ENCODE results near the gene SNRNP48. TPM values are rescaled to one million over a fixed set of nuclear protein-coding genes. Genes with fewer than 3 reads are reported as not detected.

SNRNP48 gene
- polyA plus RNA-seq, 2 of the 4 experiments (the other 2 are of a cell fraction) = 13.7 to 13.9 TPM

DNA sequence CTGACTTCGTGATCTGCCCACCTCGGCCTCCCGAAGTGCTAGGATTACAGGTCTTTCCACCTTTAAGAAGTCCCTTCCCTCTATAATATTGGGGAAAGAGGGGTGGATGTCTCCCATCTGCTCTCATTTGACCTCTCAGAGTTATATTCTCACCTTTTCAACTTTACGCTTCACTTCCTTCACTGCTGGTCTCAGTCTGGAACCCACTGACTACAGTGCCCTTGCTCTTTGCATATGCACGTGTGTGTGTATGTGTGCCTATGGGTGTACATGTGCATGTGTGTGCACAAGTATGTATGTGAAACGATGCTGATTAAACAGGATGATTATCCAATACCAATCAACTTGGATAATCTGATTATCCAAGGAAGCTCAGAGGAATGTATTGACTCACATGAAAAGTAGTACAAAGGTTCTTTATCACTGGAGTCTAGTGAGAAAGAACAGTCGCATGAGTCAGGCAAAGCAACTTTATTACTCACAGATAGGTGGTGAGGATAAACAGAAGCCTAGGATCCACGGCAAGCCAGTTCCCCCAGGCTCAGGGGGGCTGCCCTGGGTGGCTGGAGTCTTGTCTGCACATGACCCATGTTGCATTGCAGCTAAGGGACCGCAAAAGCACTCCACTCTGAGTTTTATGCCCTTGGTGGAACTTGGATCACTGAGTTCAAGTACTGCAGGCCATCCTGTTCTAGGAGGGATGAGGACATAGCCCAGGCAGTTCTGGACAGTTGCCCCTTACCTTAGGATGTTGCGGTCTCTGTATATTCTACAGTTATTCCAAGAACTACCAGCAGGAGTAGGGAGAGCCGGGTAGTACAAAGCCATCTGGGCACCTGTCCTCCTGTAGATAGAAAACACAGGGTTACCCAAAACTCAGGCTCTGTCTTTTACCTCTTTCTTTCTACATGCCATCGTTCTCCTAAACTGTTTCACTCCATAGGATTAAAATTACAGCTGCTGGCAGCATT, 50.9 kb downstream of the SNRNP48 start:
- Histone ChIP-seq H3K9me3 (no peaks in the 10 kb centered on the region), H3K4me3 (no peak overlapping the region), H3K27ac (peak overlapping the region; percentile 59 to 74), H3K4me1 (peaks cover 27% of the 10 kb centered on the region), H3K4me2 (peak overlapping the region; percentile 12; the same call in 2 of the 3 replicates)
- no peak for FAIRE-seq
- ChIA-PET CTCF (interaction anchor here (0.5 to 1.4 kb wide), 6 partner anchors 12 to 311 kb away, joined by 3 to 4 read pairs (median 3); no protein-coding TSS in a partner anchor), POLR2A (no interaction called here)
- peak; percentile 93 to 94 for ATAC-seq
- DNase-seq (ENCODE audit: low read depth in 1 of 2, low spot score in 1 of 2) = peak; percentile 25 to 47
- TF ChIP-seq RAD21 (conservative IDR thresholded peaks at IDR 0.05 in 1 of 2, IDR thresholded peaks at IDR 0.05 in 1 of 2) = no peak
- 0 out of 2 replicates have a peak, but pooled peaks have one; percentile 21 for TF ChIP-seq FOSL2 (IDR thresholded peaks at IDR 0.05)
- TF ChIP-seq FOSL2 (CRISPR knock-in tag; IDR thresholded peaks at IDR 0.05) = peak; percentile 59
- TF ChIP-seq JUNB (IDR thresholded peaks at IDR 0.05) = peak; percentile 47; the same call in 1 of the 2 replicates
- TF ChIP-seq MAZ (IDR thresholded peaks at IDR 0.05; ENCODE audit: borderline replicate concordance, low read depth, low read length) = no peak
- no peak for TF ChIP-seq EP300 (IDR thresholded peaks at IDR 0.05)
- no peak for TF ChIP-seq FOSB (CRISPR knock-in tag; IDR thresholded peaks at IDR 0.05)
- 61% methylated on average over 12 of the region's 12 CpGs for WGBS (ENCODE audit: missing lambda C conversion rate)

DNA sequence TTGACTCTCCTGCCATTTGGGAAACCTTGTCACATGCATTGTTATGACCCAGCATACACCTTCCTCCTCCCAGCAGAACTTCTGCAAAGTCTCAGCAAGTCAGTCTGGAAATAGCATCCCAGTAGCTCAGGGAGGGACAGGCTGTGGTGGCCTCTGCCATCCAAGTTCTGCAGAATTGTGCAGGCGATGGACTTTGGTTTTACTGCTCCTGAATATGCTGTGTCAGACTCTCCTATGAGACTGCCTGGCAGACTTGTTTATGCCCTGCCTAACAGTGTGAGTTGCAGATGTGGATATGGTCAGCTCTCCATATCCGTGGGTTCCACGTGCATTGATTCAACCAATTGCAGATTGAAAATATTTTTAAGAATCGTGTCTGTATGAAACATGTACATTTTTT, 52.8 kb downstream of the SNRNP48 start:
- 86% methylated on average over 4 of the region's 4 CpGs for WGBS (ENCODE audit: missing lambda C conversion rate)
- CTCF ChIA-PET = no interaction called here

DNA sequence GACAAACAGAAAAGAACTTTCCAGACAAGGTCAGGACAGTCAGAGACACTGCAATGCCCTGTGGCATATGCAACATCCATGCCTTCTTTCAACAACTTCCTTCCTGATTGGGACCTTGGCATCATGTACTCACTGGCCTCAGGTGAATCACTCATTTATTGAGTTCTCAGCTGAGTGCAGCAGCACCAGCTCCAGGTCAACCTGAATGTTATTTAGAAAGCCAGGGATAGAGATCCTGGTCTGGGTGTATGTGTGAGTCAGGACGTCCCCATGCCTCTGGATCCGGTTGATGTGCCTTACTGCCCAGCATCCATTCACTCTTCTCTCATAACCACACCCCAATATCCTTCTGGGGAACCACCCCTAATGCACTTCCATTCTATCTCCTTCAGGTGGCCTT, 54.4 kb downstream of the SNRNP48 start:
- FAIRE-seq (no peak), ATAC-seq (no peak), DNase-seq (ENCODE audit: low read depth in 1 of 2, low spot score in 1 of 2) (peak in 1 of 2 experiments; percentile 16)
- CTCF ChIA-PET = interaction anchor here (0.9 kb wide), 2 partner anchors 11 to 30 kb away, joined by 4 read pairs; no protein-coding TSS in a partner anchor
- H3K27ac ChIP-seq = peak overlapping the region in 1 of 2 experiments; percentile 24; a peak in 1 of 6 replicates
- 50% methylated on average over 2 of the region's 2 CpGs for WGBS (ENCODE audit: missing lambda C conversion rate)
- no peak for TF ChIP-seq ZSCAN20 (CRISPR knock-in tag; IDR thresholded peaks at IDR 0.05)
- TF ChIP-seq, protein P1, sequence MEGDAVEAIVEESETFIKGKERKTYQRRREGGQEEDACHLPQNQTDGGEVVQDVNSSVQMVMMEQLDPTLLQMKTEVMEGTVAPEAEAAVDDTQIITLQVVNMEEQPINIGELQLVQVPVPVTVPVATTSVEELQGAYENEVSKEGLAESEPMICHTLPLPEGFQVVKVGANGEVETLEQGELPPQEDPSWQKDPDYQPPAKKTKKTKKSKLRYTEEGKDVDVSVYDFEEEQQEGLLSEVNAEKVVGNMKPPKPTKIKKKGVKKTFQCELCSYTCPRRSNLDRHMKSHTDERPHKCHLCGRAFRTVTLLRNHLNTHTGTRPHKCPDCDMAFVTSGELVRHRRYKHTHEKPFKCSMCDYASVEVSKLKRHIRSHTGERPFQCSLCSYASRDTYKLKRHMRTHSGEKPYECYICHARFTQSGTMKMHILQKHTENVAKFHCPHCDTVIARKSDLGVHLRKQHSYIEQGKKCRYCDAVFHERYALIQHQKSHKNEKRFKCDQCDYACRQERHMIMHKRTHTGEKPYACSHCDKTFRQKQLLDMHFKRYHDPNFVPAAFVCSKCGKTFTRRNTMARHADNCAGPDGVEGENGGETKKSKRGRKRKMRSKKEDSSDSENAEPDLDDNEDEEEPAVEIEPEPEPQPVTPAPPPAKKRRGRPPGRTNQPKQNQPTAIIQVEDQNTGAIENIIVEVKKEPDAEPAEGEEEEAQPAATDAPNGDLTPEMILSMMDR (IDR thresholded peaks at IDR 0.05) = no peak
- no peak for TF ChIP-seq RNF2 (IDR thresholded peaks at IDR 0.05; ENCODE audit: borderline replicate concordance, low read depth)
- no peak for TF ChIP-seq MYC (IDR thresholded peaks at IDR 0.05; ENCODE audit: borderline replicate concordance, low read length)
- TF ChIP-seq TFCP2L1 (CRISPR knock-in tag; IDR thresholded peaks at IDR 0.05) = no peak
- no peak for TF ChIP-seq CBX8 (IDR thresholded peaks at IDR 0.05)
- TF ChIP-seq SREBF2 (IDR thresholded peaks at IDR 0.05) = no peak
- TF ChIP-seq, protein P2, sequence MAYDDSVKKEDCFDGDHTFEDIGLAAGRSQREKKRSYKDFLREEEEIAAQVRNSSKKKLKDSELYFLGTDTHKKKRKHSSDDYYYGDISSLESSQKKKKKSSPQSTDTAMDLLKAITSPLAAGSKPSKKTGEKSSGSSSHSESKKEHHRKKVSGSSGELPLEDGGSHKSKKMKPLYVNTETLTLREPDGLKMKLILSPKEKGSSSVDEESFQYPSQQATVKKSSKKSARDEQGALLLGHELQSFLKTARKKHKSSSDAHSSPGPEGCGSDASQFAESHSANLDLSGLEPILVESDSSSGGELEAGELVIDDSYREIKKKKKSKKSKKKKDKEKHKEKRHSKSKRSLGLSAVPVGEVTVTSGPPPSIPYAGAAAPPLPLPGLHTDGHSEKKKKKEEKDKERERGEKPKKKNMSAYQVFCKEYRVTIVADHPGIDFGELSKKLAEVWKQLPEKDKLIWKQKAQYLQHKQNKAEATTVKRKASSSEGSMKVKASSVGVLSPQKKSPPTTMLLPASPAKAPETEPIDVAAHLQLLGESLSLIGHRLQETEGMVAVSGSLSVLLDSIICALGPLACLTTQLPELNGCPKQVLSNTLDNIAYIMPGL (CRISPR knock-in tag; IDR thresholded peaks at IDR 0.05; ENCODE audit: borderline replicate concordance) = no peak
- no peak for TF ChIP-seq TP53 (CRISPR knock-in tag; IDR thresholded peaks at IDR 0.05)
- no peak for TF ChIP-seq ZC3H11A (IDR thresholded peaks at IDR 0.05)
- TF ChIP-seq, protein P3, sequence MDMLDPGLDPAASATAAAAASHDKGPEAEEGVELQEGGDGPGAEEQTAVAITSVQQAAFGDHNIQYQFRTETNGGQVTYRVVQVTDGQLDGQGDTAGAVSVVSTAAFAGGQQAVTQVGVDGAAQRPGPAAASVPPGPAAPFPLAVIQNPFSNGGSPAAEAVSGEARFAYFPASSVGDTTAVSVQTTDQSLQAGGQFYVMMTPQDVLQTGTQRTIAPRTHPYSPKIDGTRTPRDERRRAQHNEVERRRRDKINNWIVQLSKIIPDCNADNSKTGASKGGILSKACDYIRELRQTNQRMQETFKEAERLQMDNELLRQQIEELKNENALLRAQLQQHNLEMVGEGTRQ (IDR thresholded peaks at IDR 0.05) = no peak
- POLR2A ChIA-PET = no interaction called here
- H3K4me1 ChIP-seq = peaks cover 27% of the 10 kb centered on the region
- no peak overlapping the region for H3K4me2 ChIP-seq
- no peaks in the 10 kb centered on the region for H3K9me3 ChIP-seq
- H3K4me3 ChIP-seq = no peak overlapping the region

More for the DNA sequence above, 52.8 kb downstream of the SNRNP48 start:
- H3K4me2 ChIP-seq = no peak overlapping the region
- H3K9me3 ChIP-seq = no peaks in the 10 kb centered on the region
- H3K4me1 ChIP-seq = peaks cover 27% of the 10 kb centered on the region
- POLR2A ChIA-PET = no interaction called here
- H3K4me3 ChIP-seq = no peak overlapping the region
- no peak for DNase-seq (ENCODE audit: low read depth in 1 of 2, low spot score in 1 of 2)
- FAIRE-seq = no peak
- H3K27ac ChIP-seq = peak overlapping the region in 1 of 2 experiments; percentile 50; a peak in 1 of 6 replicates
- ATAC-seq = no peak
- TF ChIP-seq EP300 (IDR thresholded peaks at IDR 0.05) = no peak
